ENCODE data around the gene PUDP.

PUDP gene

GRCh38 chrX:7139202-7140081 lies 8.5 kb downstream of the PUDP start:
- H3K4me1 ChIP-seq (ENCODE audit: insufficient read depth, low read length): no peaks in the 10 kb centered on the region
- H3K36me3 ChIP-seq (ENCODE audit: insufficient read depth, low read length): no peaks in the 10 kb centered on the region
- H3K9me3 ChIP-seq (ENCODE audit: control insufficient read depth, insufficient read depth, low read length): no peaks in the 10 kb centered on the region
- no peak overlapping the region for H3K9ac ChIP-seq (ENCODE audit: low read depth, low read length)

GRCh38 chrX:7134981-7135380 lies 13.0 kb downstream of the PUDP start:
- Histone ChIP-seq H3K4me1 (ENCODE audit: insufficient read depth, low read length) (peaks cover 11% of the 10 kb centered on the region), H3K9me3 (ENCODE audit: control insufficient read depth, insufficient read depth, low read length) (no peaks in the 10 kb centered on the region), H3K9ac (ENCODE audit: low read depth, low read length) (no peak overlapping the region), H3K36me3 (ENCODE audit: insufficient read depth, low read length) (no peaks in the 10 kb centered on the region; the same call in 1 of the 2 replicates)

GRCh38 chrX:7133050-7133440 lies 14.9 kb downstream of the PUDP start:
- H3K9ac ChIP-seq (ENCODE audit: low read depth, low read length): no peak overlapping the region
- no peaks in the 10 kb centered on the region for H3K9me3 ChIP-seq (ENCODE audit: control insufficient read depth, insufficient read depth, low read length)
- peaks cover 11% of the 10 kb centered on the region for H3K4me1 ChIP-seq (ENCODE audit: insufficient read depth, low read length)
- H3K36me3 ChIP-seq (ENCODE audit: insufficient read depth, low read length): no peaks in the 10 kb centered on the region; the same call in 1 of the 2 replicates

GRCh38 chrX:7132335-7133049 lies 15.5 kb downstream of the PUDP start:
- Histone ChIP-seq H3K36me3 (ENCODE audit: insufficient read depth, low read length) (no peaks in the 10 kb centered on the region; the same call in 1 of the 2 replicates), H3K4me1 (ENCODE audit: insufficient read depth, low read length) (peaks cover 11% of the 10 kb centered on the region), H3K9me3 (ENCODE audit: control insufficient read depth, insufficient read depth, low read length) (no peaks in the 10 kb centered on the region), H3K9ac (ENCODE audit: low read depth, low read length) (no peak overlapping the region)

- Histone ChIP-seq H3K9me3 (ENCODE audit: control insufficient read depth, insufficient read depth, low read length) (no peaks in the 10 kb centered on the region), H3K9ac (ENCODE audit: low read depth, low read length) (no peak overlapping the region), H3K4me1 (ENCODE audit: insufficient read depth, low read length) (peaks cover 11% of the 10 kb centered on the region), H3K36me3 (ENCODE audit: insufficient read depth, low read length) (no peaks in the 10 kb centered on the region; the same call in 1 of the 2 replicates)
Observed at GRCh38 chrX:7131621-7132020, 16.3 kb downstream of the PUDP start.

GRCh38 chrX:7127056-7127455 lies 20.9 kb downstream of the PUDP start:
- no peaks in the 10 kb centered on the region; the same call in 1 of the 2 replicates for H3K36me3 ChIP-seq (ENCODE audit: insufficient read depth, low read length)
- no peak overlapping the region for H3K9ac ChIP-seq (ENCODE audit: low read depth, low read length)
- H3K4me1 ChIP-seq (ENCODE audit: insufficient read depth, low read length): peaks cover 2% of the 10 kb centered on the region; the same call in 1 of the 2 replicates
- H3K9me3 ChIP-seq (ENCODE audit: control insufficient read depth, insufficient read depth, low read length): no peaks in the 10 kb centered on the region

GRCh38 chrX:7120878-7121219 lies 27.1 kb downstream of the PUDP start:
- H3K36me3 ChIP-seq (ENCODE audit: insufficient read depth, low read length): no peaks in the 10 kb centered on the region
- H3K4me1 ChIP-seq (ENCODE audit: insufficient read depth, low read length): no peaks in the 10 kb centered on the region
- no peaks in the 10 kb centered on the region for H3K9me3 ChIP-seq (ENCODE audit: control insufficient read depth, insufficient read depth, low read length)
- no peak overlapping the region for H3K9ac ChIP-seq (ENCODE audit: low read depth, low read length)

GRCh38 chrX:7119950-7120877 lies 27.7 kb downstream of the PUDP start:
- Histone ChIP-seq H3K4me1 (ENCODE audit: insufficient read depth, low read length) (no peaks in the 10 kb centered on the region), H3K36me3 (ENCODE audit: insufficient read depth, low read length) (no peaks in the 10 kb centered on the region), H3K9ac (ENCODE audit: low read depth, low read length) (no peak overlapping the region), H3K9me3 (ENCODE audit: control insufficient read depth, insufficient read depth, low read length) (no peaks in the 10 kb centered on the region)

- H3K4me1 ChIP-seq (ENCODE audit: insufficient read depth, low read length): no peaks in the 10 kb centered on the region
- H3K36me3 ChIP-seq (ENCODE audit: insufficient read depth, low read length): no peaks in the 10 kb centered on the region
- no peak overlapping the region for H3K9ac ChIP-seq (ENCODE audit: low read depth, low read length)
- no peaks in the 10 kb centered on the region for H3K9me3 ChIP-seq (ENCODE audit: control insufficient read depth, insufficient read depth, low read length)
Observed at GRCh38 chrX:7117587-7117986, 30.4 kb downstream of the PUDP start.

GRCh38 chrX:7116081-7116480 lies 31.9 kb downstream of the PUDP start:
- Histone ChIP-seq H3K36me3 (ENCODE audit: insufficient read depth, low read length) (no peaks in the 10 kb centered on the region), H3K9ac (ENCODE audit: low read depth, low read length) (no peak overlapping the region), H3K9me3 (ENCODE audit: control insufficient read depth, insufficient read depth, low read length) (no peaks in the 10 kb centered on the region), H3K4me1 (ENCODE audit: insufficient read depth, low read length) (peaks cover 6% of the 10 kb centered on the region; the same call in 1 of the 2 replicates)

- H3K9ac ChIP-seq (ENCODE audit: low read depth, low read length): no peak overlapping the region
- H3K4me1 ChIP-seq (ENCODE audit: insufficient read depth, low read length): peaks cover 9% of the 10 kb centered on the region; the same call in 1 of the 2 replicates
- no peaks in the 10 kb centered on the region for H3K9me3 ChIP-seq (ENCODE audit: control insufficient read depth, insufficient read depth, low read length)
- no peaks in the 10 kb centered on the region for H3K36me3 ChIP-seq (ENCODE audit: insufficient read depth, low read length)
Observed at GRCh38 chrX:7115557-7115956, 32.4 kb downstream of the PUDP start.

- 0 out of 2 replicates have a peak, but pooled peaks cover 2% of the 10 kb centered on the region for H3K36me3 ChIP-seq (ENCODE audit: insufficient read depth, low read length)
- H3K9ac ChIP-seq (ENCODE audit: low read depth, low read length): no peak overlapping the region
- H3K4me1 ChIP-seq (ENCODE audit: insufficient read depth, low read length): peaks cover 25% of the 10 kb centered on the region
- H3K9me3 ChIP-seq (ENCODE audit: control insufficient read depth, insufficient read depth, low read length): no peaks in the 10 kb centered on the region
Observed at GRCh38 chrX:7112071-7112470, 35.9 kb downstream of the PUDP start.

- Histone ChIP-seq H3K36me3 (ENCODE audit: insufficient read depth, low read length) (0 out of 2 replicates have a peak, but pooled peaks cover 2% of the 10 kb centered on the region), H3K9me3 (ENCODE audit: control insufficient read depth, insufficient read depth, low read length) (no peaks in the 10 kb centered on the region), H3K9ac (ENCODE audit: low read depth, low read length) (no peak overlapping the region), H3K4me1 (ENCODE audit: insufficient read depth, low read length) (peaks cover 25% of the 10 kb centered on the region)
Observed at GRCh38 chrX:7111518-7111917, 36.4 kb downstream of the PUDP start.

- Histone ChIP-seq H3K9me3 (ENCODE audit: control insufficient read depth, insufficient read depth, low read length) (no peaks in the 10 kb centered on the region), H3K36me3 (ENCODE audit: insufficient read depth, low read length) (0 out of 2 replicates have a peak, but pooled peaks cover 2% of the 10 kb centered on the region), H3K4me1 (ENCODE audit: insufficient read depth, low read length) (peaks cover 25% of the 10 kb centered on the region), H3K9ac (ENCODE audit: low read depth, low read length) (no peak overlapping the region)
Observed at GRCh38 chrX:7110821-7111276, 37.1 kb downstream of the PUDP start.
